ENCODE data around the gene MTA3.
"Not testable (repeated sequence)": the region's sequence is repeated elsewhere in the genome, so short reads cannot be mapped to it uniquely, and the experiment has no call there.

The MTA3 gene

GRCh38 chr2:42622943-42623676 is 54.7 kb downstream of the MTA3 start:
- Histone ChIP-seq H3K9ac (no peak overlapping the region), H3K27ac (no peak overlapping the region), H4K20me1 (ENCODE audit: insufficient read depth) (no peaks in the 10 kb centered on the region), H3K4me1 (ENCODE audit: low read depth, poor library complexity, severe bottlenecking) (no peaks in the 10 kb centered on the region), H2AFZ (ENCODE audit: low read depth) (no peak overlapping the region), H3K27me3 (ENCODE audit: insufficient read depth, low read depth) (no peaks in the 10 kb centered on the region), H3K4me2 (no peak overlapping the region), H3K79me2 (ENCODE audit: insufficient read depth, low read depth) (no peaks in the 10 kb centered on the region; the same call in 1 of the 2 replicates), H3K4me3 (IDR thresholded peaks at IDR 0.05; ENCODE audit: insufficient read depth, low read depth, low read length) (no peak overlapping the region), H3K36me3 (ENCODE audit: insufficient read depth) (no peaks in the 10 kb centered on the region)
- TF ChIP-seq CTCF (conservative IDR thresholded peaks at IDR 0.05; ENCODE audit: low read depth, low read length), result no peak

GRCh38 chr2:42624047-42624446 is 55.6 kb downstream of the MTA3 start:
- no peaks in the 10 kb centered on the region; the same call in 1 of the 2 replicates for H3K79me2 ChIP-seq (ENCODE audit: insufficient read depth, low read depth)
- H3K4me3 ChIP-seq (IDR thresholded peaks at IDR 0.05; ENCODE audit: insufficient read depth, low read depth, low read length), result no peak overlapping the region
- no peak for TF ChIP-seq CTCF (conservative IDR thresholded peaks at IDR 0.05; ENCODE audit: low read depth, low read length)
- no peak overlapping the region for H3K27ac ChIP-seq
- no peaks in the 10 kb centered on the region for H3K27me3 ChIP-seq (ENCODE audit: insufficient read depth, low read depth)
- no peak overlapping the region for H3K4me2 ChIP-seq
- H3K36me3 ChIP-seq (ENCODE audit: insufficient read depth), result no peaks in the 10 kb centered on the region
- no peaks in the 10 kb centered on the region for H4K20me1 ChIP-seq (ENCODE audit: insufficient read depth)
- no peak overlapping the region for H2AFZ ChIP-seq (ENCODE audit: low read depth)
- no peak overlapping the region for H3K9ac ChIP-seq
- H3K4me1 ChIP-seq (ENCODE audit: low read depth, poor library complexity, severe bottlenecking), result no peaks in the 10 kb centered on the region

- not testable (repeated sequence) for H3K27me3 ChIP-seq (ENCODE audit: insufficient read depth, low read depth); H3K4me2 ChIP-seq; H3K9ac ChIP-seq; H3K79me2 ChIP-seq (ENCODE audit: insufficient read depth, low read depth); H4K20me1 ChIP-seq (ENCODE audit: insufficient read depth); H3K4me1 ChIP-seq (ENCODE audit: low read depth, poor library complexity, severe bottlenecking); H3K4me3 ChIP-seq (IDR thresholded peaks at IDR 0.05; ENCODE audit: insufficient read depth, low read depth, low read length); H2AFZ ChIP-seq (ENCODE audit: low read depth); H3K36me3 ChIP-seq (ENCODE audit: insufficient read depth); H3K27ac ChIP-seq
Measured at GRCh38 chr2:42628024-42628423, 59.6 kb downstream of the MTA3 start.

- H3K79me2 ChIP-seq (ENCODE audit: insufficient read depth, low read depth), result no peaks in the 10 kb centered on the region
Measured at GRCh38 chr2:42636934-42637333, 68.5 kb downstream of the MTA3 start.

More at GRCh38 chr2:42636934-42637333, 68.5 kb downstream of the MTA3 start:
- Histone ChIP-seq H3K27ac (no peak overlapping the region), H4K20me1 (ENCODE audit: insufficient read depth) (no peaks in the 10 kb centered on the region), H3K27me3 (ENCODE audit: insufficient read depth, low read depth) (no peaks in the 10 kb centered on the region), H3K9ac (no peak overlapping the region), H2AFZ (ENCODE audit: low read depth) (no peak overlapping the region), H3K36me3 (ENCODE audit: insufficient read depth) (no peaks in the 10 kb centered on the region), H3K4me2 (no peak overlapping the region), H3K4me1 (ENCODE audit: low read depth, poor library complexity, severe bottlenecking) (peaks cover 28% of the 10 kb centered on the region), H3K4me3 (IDR thresholded peaks at IDR 0.05; ENCODE audit: insufficient read depth, low read depth, low read length) (no peak overlapping the region)
- TF ChIP-seq CTCF (conservative IDR thresholded peaks at IDR 0.05; ENCODE audit: low read depth, low read length), result no peak
